D721Med (cell line): ENCODE results near the gene HOXB3.

ENCODE experiments used
- DNase-seq: peaks from one replicate; pipeline ENCODE4 v3.0.0; 2011; ENCODE audit warnings: low spot score; ENCODE audit not compliant: insufficient read length
- FAIRE-seq: peaks from 2 replicates; lab custom pipeline; 2011; peaks lifted over from hg19 to GRCh38; lab: Jason Lieb, UNC
- CTCF ChIP-seq: IDR thresholded peaks from 2 replicates; pipeline ENCODE4 v1.5.1; 2012; ENCODE audit warnings: mild to moderate bottlenecking, control low read depth; ENCODE audit not compliant: insufficient read depth; ENCODE audit errors: missing control alignments

The HOXB3 gene

GRCh38 chr17:48549281-48549630 is 40.8 kb downstream of the HOXB3 start:
- no peak for DNase-seq
- no peak for TF ChIP-seq CTCF
- FAIRE-seq, result no peak

- FAIRE-seq (no peak), DNase-seq (no peak)
- no peak for TF ChIP-seq CTCF
These were observed 41.3 kb downstream of the HOXB3 start for GRCh38 chr17:48548523-48549280.

- FAIRE-seq (no peak), DNase-seq (no peak)
- no peak for TF ChIP-seq CTCF
These were observed 42.1 kb downstream of the HOXB3 start for GRCh38 chr17:48547808-48548522.

- DNase-seq, result no peak
- FAIRE-seq, result no peak
- no peak for TF ChIP-seq CTCF
These were observed 42.9 kb downstream of the HOXB3 start for GRCh38 chr17:48546924-48547807.

GRCh38 chr17:48546137-48546923 is 43.7 kb downstream of the HOXB3 start:
- FAIRE-seq (no peak), DNase-seq (no peak)
- TF ChIP-seq CTCF, result no peak

GRCh38 chr17:48545539-48545938 is 44.5 kb downstream of the HOXB3 start:
- DNase-seq (no peak), FAIRE-seq (no peak)
- TF ChIP-seq CTCF, result no peak
